ENCODE measurements around the gene ABI3. TPM values are rescaled to one million over a fixed set of nuclear protein-coding genes. Genes with fewer than 3 reads are reported as not detected.

Gene ABI3
- total RNA-seq, 4 donors from 2014 or later = 1.1 to 6.6 (median 5.0) TPM

GRCh38 chr17:49252148-49252695 is 41.7 kb downstream of the ABI3 start:
- TF ChIP-seq EP300 (IDR thresholded peaks at IDR 0.05) (no peak), POLR2A (IDR thresholded peaks at IDR 0.05) (no peak), CTCF (IDR thresholded peaks at IDR 0.05) (no peak), POLR2AphosphoS5 (IDR thresholded peaks at IDR 0.05) (no peak)
- no peak for ATAC-seq
- Histone ChIP-seq H3K4me1 (peaks cover 0 to 9% (median 0%) of the 10 kb centered on the region in 3 donors), H3K4me3 (no peak overlapping the region), H3K36me3 (no peaks in the 10 kb centered on the region), H3K27me3 (peaks cover 22% of the 10 kb centered on the region), H3K27ac (no peak overlapping the region), H3K9me3 (no peaks in the 10 kb centered on the region)
- 80 to 84% methylated on average over 2 to 3 of the region's 6 CpGs for WGBS, 2 donors (ENCODE audit: low coverage in 1 of 2)

- H3K9me3 ChIP-seq = no peaks in the 10 kb centered on the region
- no peak for ATAC-seq
- TF ChIP-seq POLR2A (IDR thresholded peaks at IDR 0.05) = no peak
- no peak for TF ChIP-seq EP300 (IDR thresholded peaks at IDR 0.05)
- no peak for TF ChIP-seq CTCF (IDR thresholded peaks at IDR 0.05)
- no peak for TF ChIP-seq POLR2AphosphoS5 (IDR thresholded peaks at IDR 0.05)
- no peaks in the 10 kb centered on the region for H3K36me3 ChIP-seq
- peaks cover 6% of the 10 kb centered on the region for H3K27me3 ChIP-seq
- H3K4me3 ChIP-seq = no peak overlapping the region
- 61 to 62% methylated on average over 2 to 4 of the region's 4 CpGs for WGBS, 2 donors (ENCODE audit: low coverage in 1 of 2)
- H3K27ac ChIP-seq = no peak overlapping the region
- H3K4me1 ChIP-seq = peaks cover 0 to 6% (median 0%) of the 10 kb centered on the region in 3 donors
Measured at GRCh38 chr17:49254066-49254465, 43.6 kb downstream of the ABI3 start.

GRCh38 chr17:49255125-49255524 is 44.6 kb downstream of the ABI3 start:
- no peak for ATAC-seq
- no peaks in the 10 kb centered on the region for H3K9me3 ChIP-seq
- TF ChIP-seq POLR2AphosphoS5 (IDR thresholded peaks at IDR 0.05) (no peak), POLR2A (IDR thresholded peaks at IDR 0.05) (no peak), EP300 (IDR thresholded peaks at IDR 0.05) (no peak), CTCF (IDR thresholded peaks at IDR 0.05) (no peak)
- WGBS, 2 donors (ENCODE audit: low coverage in 1 of 2) = 73 to 89% methylated on average over 3 to 5 of the region's 5 CpGs
- peaks cover 0 to 6% (median 0%) of the 10 kb centered on the region in 3 donors for H3K4me1 ChIP-seq
- no peaks in the 10 kb centered on the region for H3K27me3 ChIP-seq
- no peaks in the 10 kb centered on the region for H3K36me3 ChIP-seq
- no peak overlapping the region for H3K4me3 ChIP-seq
- H3K27ac ChIP-seq = no peak overlapping the region

GRCh38 chr17:49258394-49258793 is 47.9 kb downstream of the ABI3 start:
- peaks cover 8% of the 10 kb centered on the region for H3K27me3 ChIP-seq
- no peak overlapping the region for H3K27ac ChIP-seq
- no peak overlapping the region for H3K4me3 ChIP-seq
- H3K4me1 ChIP-seq = peaks cover 0 to 18% (median 3%) of the 10 kb centered on the region in 3 donors
- 86 to 94% methylated on average over 2 to 3 of the region's 3 CpGs for WGBS, 2 donors (ENCODE audit: low coverage in 1 of 2)
- TF ChIP-seq POLR2A (IDR thresholded peaks at IDR 0.05) (no peak), CTCF (IDR thresholded peaks at IDR 0.05) (no peak), POLR2AphosphoS5 (IDR thresholded peaks at IDR 0.05) (no peak), EP300 (IDR thresholded peaks at IDR 0.05) (no peak)
- ATAC-seq = no peak
- no peaks in the 10 kb centered on the region for H3K9me3 ChIP-seq
- H3K36me3 ChIP-seq = no peaks in the 10 kb centered on the region

- ATAC-seq = no peak
- no peak for TF ChIP-seq EP300 (IDR thresholded peaks at IDR 0.05)
- TF ChIP-seq CTCF (IDR thresholded peaks at IDR 0.05) = no peak
- TF ChIP-seq POLR2AphosphoS5 (IDR thresholded peaks at IDR 0.05) = no peak
- no peak for TF ChIP-seq POLR2A (IDR thresholded peaks at IDR 0.05)
- Histone ChIP-seq H3K4me1 (peaks cover 0 to 18% (median 3%) of the 10 kb centered on the region in 3 donors), H3K36me3 (no peaks in the 10 kb centered on the region), H3K27me3 (peaks cover 8% of the 10 kb centered on the region), H3K27ac (peak overlapping the region in 3 of 4 donors; percentile 40 to 83 (median 75)), H3K9me3 (no peaks in the 10 kb centered on the region), H3K4me3 (peak overlapping the region; percentile 32 to 64)
- WGBS, 2 donors (ENCODE audit: low coverage in 1 of 2) = 60% methylated on average over 1 of the region's 10 CpGs; no CpG with 5 or more reads in 1 of the 2 donors
Measured at GRCh38 chr17:49259663-49260010, 49.1 kb downstream of the ABI3 start.

Measured in gastroesophageal sphincter (tissue), 4 donors.